GM18505 (cell line): ENCODE results near the gene ID3.

ENCODE experiments used
- ATAC-seq: cut with Tn5 transposase; IDR thresholded peaks from one replicate; pipeline ENCODE4 v1.9.1; 2021; ENCODE audit not compliant: unreplicated experiment
- POLR2A ChIP-seq: IDR thresholded peaks from 4 replicates; pipeline ENCODE4 v1.6.1; 2011; ENCODE audit warnings: borderline replicate concordance; ENCODE audit not compliant: insufficient read depth, insufficient read length; ENCODE audit errors: extremely low read depth

ID3 gene

DNA sequence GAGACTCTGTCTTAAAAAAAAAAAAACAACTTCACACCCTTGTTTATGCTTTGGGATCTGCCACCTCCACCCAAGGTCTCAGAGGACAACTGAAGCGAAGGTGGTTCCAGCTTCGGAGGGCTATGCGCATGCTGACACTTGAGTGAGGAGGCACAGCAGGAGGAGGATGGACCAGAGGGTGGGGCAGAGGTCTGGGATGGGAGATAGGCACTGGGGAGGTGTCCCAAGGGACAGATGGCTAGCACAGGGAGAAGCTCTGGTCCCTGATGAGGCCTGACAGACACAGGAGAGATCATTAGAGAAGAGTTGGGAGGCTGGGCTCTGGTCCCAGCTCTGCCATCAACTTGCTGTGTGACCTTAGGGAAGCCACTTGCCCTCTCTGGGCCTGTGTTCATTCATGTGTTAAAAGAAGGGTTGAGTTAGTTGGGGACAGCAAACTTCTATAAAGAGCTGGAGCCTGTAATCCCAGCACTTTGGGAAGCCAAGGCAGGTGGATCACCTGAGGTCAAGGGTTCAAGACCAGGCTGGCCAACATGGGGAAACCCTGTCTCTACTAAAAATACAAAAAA, 45.1 kb downstream of the ID3 start:
- no peak for TF ChIP-seq POLR2A
- ATAC-seq, result no peak

DNA sequence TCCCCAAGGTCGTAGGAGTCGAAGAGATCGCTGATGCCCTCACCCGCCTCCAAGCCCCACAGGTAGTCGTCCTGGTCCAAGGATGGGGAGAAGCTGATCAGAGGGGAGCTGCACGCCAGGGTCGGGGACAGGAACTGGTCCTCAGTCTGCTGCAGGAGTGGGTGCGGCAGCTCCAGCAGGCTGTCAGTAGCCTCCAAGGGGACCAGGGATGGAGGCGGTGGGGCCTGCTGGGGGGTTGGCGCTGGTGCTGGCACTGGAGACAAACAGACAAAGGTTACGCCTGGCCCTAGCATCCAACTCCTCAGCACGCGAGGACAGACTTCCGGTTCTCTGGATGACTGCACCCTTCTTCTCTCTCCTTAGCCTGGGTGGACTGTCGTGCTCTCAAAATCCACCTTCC, 49.4 kb downstream of the ID3 start:
- TF ChIP-seq POLR2A, result no peak
- ATAC-seq, result no peak
